ENCODE data around the gene C3orf70.

DNA sequence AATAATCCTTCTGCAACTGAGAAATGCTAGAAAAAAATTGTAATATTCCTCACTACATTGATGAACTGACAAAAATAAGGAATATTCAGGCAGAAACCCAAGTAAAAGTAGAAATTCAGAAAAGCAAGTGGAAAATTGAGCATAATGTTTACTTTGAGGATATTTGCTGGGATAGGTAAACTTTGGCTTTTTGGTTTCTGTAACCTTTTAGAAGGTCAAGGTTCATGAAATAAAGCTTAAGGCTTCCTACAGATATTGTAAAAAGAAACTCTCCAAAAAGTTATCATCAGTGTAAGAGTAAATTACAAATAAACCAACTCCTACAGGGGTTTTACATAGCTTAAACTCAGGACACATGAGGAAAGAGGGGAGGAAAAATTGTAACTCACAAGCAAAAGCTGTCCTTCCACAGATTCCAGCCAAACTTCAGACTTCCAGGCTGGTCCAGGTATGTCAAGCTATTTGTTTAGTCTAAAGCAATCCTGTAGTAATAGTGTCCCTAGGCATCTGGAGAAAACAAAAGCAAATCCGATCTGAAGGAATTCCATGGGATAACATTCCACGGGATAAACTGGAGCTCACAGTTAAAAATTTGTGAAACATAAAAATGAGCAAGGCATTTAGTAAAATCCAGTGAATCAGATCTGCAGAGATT lies 21.1 kb downstream of the C3orf70 start:
- TF ChIP-seq, protein P1, sequence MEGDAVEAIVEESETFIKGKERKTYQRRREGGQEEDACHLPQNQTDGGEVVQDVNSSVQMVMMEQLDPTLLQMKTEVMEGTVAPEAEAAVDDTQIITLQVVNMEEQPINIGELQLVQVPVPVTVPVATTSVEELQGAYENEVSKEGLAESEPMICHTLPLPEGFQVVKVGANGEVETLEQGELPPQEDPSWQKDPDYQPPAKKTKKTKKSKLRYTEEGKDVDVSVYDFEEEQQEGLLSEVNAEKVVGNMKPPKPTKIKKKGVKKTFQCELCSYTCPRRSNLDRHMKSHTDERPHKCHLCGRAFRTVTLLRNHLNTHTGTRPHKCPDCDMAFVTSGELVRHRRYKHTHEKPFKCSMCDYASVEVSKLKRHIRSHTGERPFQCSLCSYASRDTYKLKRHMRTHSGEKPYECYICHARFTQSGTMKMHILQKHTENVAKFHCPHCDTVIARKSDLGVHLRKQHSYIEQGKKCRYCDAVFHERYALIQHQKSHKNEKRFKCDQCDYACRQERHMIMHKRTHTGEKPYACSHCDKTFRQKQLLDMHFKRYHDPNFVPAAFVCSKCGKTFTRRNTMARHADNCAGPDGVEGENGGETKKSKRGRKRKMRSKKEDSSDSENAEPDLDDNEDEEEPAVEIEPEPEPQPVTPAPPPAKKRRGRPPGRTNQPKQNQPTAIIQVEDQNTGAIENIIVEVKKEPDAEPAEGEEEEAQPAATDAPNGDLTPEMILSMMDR (IDR thresholded peaks at IDR 0.05; ENCODE audit: low read depth, low read length), result no peak
- TF ChIP-seq POLR2A (IDR thresholded peaks at IDR 0.05; ENCODE audit: extremely low read depth, insufficient read length), result no peak

Measured in NB4 (cell line).